Kidney (tissue), 14 donors: Measurements from ENCODE around the gene ERC2. TPM values are rescaled to one million over a fixed set of nuclear protein-coding genes. Genes with fewer than 3 reads are reported as not detected.

Source experiments
- DNase-seq, 5 donors: peaks; one replicate each; pipeline ENCODE4 v3.0.0-alpha.2; 2013 to 2020
- FAIRE-seq: peaks from 2 replicates; lab custom pipeline; 2012; peaks lifted over from hg19 to GRCh38; lab: Jason Lieb, UNC
- H3K27ac ChIP-seq, 2 donors: one replicate each; pipeline ENCODE4 v1.7.0; 2013; ENCODE audit warnings: low read depth in 2 of 2, low read length in 2 of 2, inconsistent platforms in 1 of 2
- H3K27me3 ChIP-seq: one replicate; pipeline ENCODE4 v1.7.1; 2013; ENCODE audit warnings: low read length, inconsistent platforms; ENCODE audit not compliant: control insufficient read depth, insufficient read depth
- H3K36me3 ChIP-seq, 3 donors: one replicate each; pipeline versions ENCODE4 v1.7.0 to v1.7.1; 2013; ENCODE audit warnings: low read length in 3 of 3, control low read depth in 1 of 3, inconsistent platforms in 1 of 3; ENCODE audit not compliant: insufficient read depth in 3 of 3, control insufficient read depth in 2 of 3
- H3K4me1 ChIP-seq, 3 donors: one replicate each; pipeline versions ENCODE4 v1.7.0 to v1.7.1; 2013; ENCODE audit warnings: low read length in 3 of 3, inconsistent platforms in 1 of 3, low read depth in 1 of 3; ENCODE audit not compliant: control insufficient read depth in 2 of 3, insufficient read depth in 2 of 3
- H3K4me3 ChIP-seq, 3 donors: one replicate each; pipeline versions ENCODE4 v1.7.0 to v1.8.1; 2013; ENCODE audit warnings: low read length in 3 of 3, control low read depth in 1 of 3, inconsistent platforms in 1 of 3
- H3K9ac ChIP-seq, 3 donors: one replicate each; pipeline versions ENCODE4 v1.7.0 to v1.7.1; 2013; ENCODE audit warnings: low read length in 3 of 3, control low read depth in 1 of 3, inconsistent platforms in 1 of 3
- H3K9me3 ChIP-seq, 3 donors: one replicate each; pipeline versions ENCODE4 v1.7.0 to v1.7.1; 2013; ENCODE audit warnings: low read length in 3 of 3, control low read depth in 1 of 3, inconsistent platforms in 1 of 3; ENCODE audit not compliant: control insufficient read depth in 2 of 3, insufficient read depth in 1 of 3
- intact Hi-C: fragments of 100-400 bp; cut with DNase I; formaldehyde crosslinking; loops from one replicate; pipeline ENCODE4 v1.11.1; 2022
- polyA plus RNA-seq: library from polyadenylated mRNA; stranded (reverse); fragments of 350-450 nt; fragmentation: Illumina TruSeq; extraction: RNeasy Lipid Tissue Mini Kit (QIAGEN cat#74804); gene quantifications from one replicate; pipeline ENCODE4 v1.2.3, GENCODE V29; 2014; ENCODE audit warnings: low read depth, low replicate concordance; ENCODE audit not compliant: insufficient read depth
- total RNA-seq: library from RNA; stranded (reverse); fragmentation: NEBNext Ultra II Directional; extraction: Animal tissue kit (Norgen Biotek cat#: 25700); gene quantifications from one replicate; pipeline ENCODE4 v1.2.1, GENCODE V29; 2021
- TF ChIP-seq, protein P1 (sequence below): IDR thresholded peaks from 3 replicates; pipeline ENCODE4 v1.5.1; 2012; ENCODE audit warnings: mild to moderate bottlenecking, moderate library complexity, borderline replicate concordance; ENCODE audit not compliant: insufficient read depth; ENCODE audit errors: extremely low read depth
- donor health status: control.
- donor health status: control.
- donor health status: control.
- donor health status: control.
- donor health status: control.
- donor health status: DM: yes; HTN: yes; CAD: no.
- donor health status: Normal renal cell carcinoma (clear cell type).

Gene ERC2
- total and polyA plus RNA-seq, 2 donors from 2014 or later, result 0.92 to 3.8 TPM

DNA sequence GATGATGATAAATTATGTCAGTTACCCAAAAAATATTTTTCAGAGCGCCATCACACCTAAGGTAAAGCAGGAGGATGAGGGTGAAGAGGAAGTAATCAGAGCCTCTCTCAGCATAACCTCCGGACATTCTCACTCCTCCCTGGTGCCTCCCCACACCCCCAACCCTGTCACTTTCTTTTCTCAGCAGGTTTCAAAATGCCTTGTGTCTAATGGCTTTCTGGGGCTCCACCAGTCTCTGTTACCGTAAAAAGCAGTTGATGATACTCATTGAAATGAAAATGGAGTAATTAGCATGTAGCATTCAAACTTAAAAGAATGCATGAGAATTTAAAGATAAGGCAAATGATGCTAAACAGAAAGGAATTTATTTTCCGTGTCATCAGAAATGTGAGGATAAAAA, 180.0 kb downstream of the ERC2 start:
- H3K27me3 ChIP-seq, result no peaks in the 10 kb centered on the region
- H3K36me3 ChIP-seq, result no peaks in the 10 kb centered on the region
- H3K4me3 ChIP-seq, result no peak overlapping the region
- intact Hi-C loops, result no loop called here
- no peaks in the 10 kb centered on the region for H3K9me3 ChIP-seq
- DNase-seq, result no peak
- H3K4me1 ChIP-seq, result no peaks in the 10 kb centered on the region
- TF ChIP-seq, protein P1, sequence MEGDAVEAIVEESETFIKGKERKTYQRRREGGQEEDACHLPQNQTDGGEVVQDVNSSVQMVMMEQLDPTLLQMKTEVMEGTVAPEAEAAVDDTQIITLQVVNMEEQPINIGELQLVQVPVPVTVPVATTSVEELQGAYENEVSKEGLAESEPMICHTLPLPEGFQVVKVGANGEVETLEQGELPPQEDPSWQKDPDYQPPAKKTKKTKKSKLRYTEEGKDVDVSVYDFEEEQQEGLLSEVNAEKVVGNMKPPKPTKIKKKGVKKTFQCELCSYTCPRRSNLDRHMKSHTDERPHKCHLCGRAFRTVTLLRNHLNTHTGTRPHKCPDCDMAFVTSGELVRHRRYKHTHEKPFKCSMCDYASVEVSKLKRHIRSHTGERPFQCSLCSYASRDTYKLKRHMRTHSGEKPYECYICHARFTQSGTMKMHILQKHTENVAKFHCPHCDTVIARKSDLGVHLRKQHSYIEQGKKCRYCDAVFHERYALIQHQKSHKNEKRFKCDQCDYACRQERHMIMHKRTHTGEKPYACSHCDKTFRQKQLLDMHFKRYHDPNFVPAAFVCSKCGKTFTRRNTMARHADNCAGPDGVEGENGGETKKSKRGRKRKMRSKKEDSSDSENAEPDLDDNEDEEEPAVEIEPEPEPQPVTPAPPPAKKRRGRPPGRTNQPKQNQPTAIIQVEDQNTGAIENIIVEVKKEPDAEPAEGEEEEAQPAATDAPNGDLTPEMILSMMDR, result no peak
- no peak overlapping the region for H3K9ac ChIP-seq
- FAIRE-seq, result no peak
- no peak overlapping the region for H3K27ac ChIP-seq

DNA sequence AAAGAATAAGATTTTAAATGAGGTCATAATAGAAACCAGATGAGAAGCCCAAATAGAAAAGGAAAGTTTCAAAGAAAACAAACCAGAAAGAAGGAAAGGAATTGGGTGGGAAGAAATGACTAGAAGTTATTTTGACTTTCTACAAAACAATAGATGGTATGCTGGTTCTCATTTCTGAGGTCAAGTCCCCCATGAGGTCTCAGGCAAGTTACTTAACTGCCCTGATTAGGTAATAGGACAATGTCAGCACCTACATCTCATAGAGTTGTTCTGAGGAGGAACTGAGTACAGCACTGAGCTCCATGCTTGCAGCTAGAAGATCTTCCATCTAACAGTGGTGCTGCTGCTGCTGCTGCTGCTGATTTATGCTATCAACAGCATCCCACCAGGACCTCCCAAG, 185.9 kb downstream of the ERC2 start:
- DNase-seq, result no peak
- TF ChIP-seq, protein P1, result no peak
- H3K27me3 ChIP-seq, result no peaks in the 10 kb centered on the region
- no peaks in the 10 kb centered on the region for H3K9me3 ChIP-seq
- FAIRE-seq, result no peak
- no peak overlapping the region for H3K9ac ChIP-seq
- H3K4me1 ChIP-seq, result no peaks in the 10 kb centered on the region
- intact Hi-C loops, result no loop called here
- no peak overlapping the region for H3K27ac ChIP-seq
- no peaks in the 10 kb centered on the region for H3K36me3 ChIP-seq
- H3K4me3 ChIP-seq, result no peak overlapping the region

- intact Hi-C loops, result no loop called here
- Histone ChIP-seq H3K9me3 (no peaks in the 10 kb centered on the region), H3K4me3 (no peak overlapping the region), H3K27me3 (no peaks in the 10 kb centered on the region), H3K4me1 (no peaks in the 10 kb centered on the region), H3K36me3 (no peaks in the 10 kb centered on the region), H3K9ac (no peak overlapping the region), H3K27ac (no peak overlapping the region)
- DNase-seq (no peak), FAIRE-seq (no peak)
- TF ChIP-seq, protein P1, result no peak
These were observed 191.0 kb downstream of the ERC2 start for GRCh38 chr3:56277236-56277635.

DNA sequence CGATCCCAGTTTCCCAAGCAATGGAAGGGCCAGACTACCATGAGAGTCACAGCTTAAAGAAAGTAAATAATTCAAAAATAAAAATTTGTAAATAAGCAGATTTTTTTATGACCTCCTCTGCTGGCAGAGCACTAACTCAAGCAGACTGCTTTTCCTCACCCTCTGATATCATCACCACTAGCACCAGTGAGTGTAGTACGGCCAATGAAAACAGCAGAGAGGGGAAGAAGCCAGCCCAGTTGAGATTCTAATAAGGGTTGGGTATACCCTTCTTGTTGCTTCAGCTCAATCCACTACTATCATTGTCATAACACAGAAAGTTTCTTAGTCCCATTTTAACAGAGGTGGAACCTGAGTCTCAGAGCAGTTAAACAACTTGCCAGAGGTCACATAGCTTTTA, 193.1 kb downstream of the ERC2 start:
- no peaks in the 10 kb centered on the region for H3K4me1 ChIP-seq
- TF ChIP-seq, protein P1, result no peak
- FAIRE-seq (no peak), DNase-seq (no peak)
- no peak overlapping the region for H3K4me3 ChIP-seq
- no peaks in the 10 kb centered on the region for H3K9me3 ChIP-seq
- no peak overlapping the region for H3K9ac ChIP-seq
- intact Hi-C loops, result no loop called here
- H3K27me3 ChIP-seq, result no peaks in the 10 kb centered on the region
- H3K36me3 ChIP-seq, result no peaks in the 10 kb centered on the region
- no peak overlapping the region for H3K27ac ChIP-seq
